HG03354 (cell line): ENCODE data around the gene NUP50.
"Not testable (repeated sequence)": the region's sequence is repeated elsewhere in the genome, so short reads cannot be mapped to it uniquely, and the experiment has no call there.

Experiments used
- ATAC-seq: cut with Tn5 transposase; IDR thresholded peaks from one replicate; pipeline ENCODE4 v1.9.1; 2021; ENCODE audit warnings: mild to moderate bottlenecking; ENCODE audit not compliant: unreplicated experiment, poor library complexity, severe bottlenecking

NUP50 gene

GRCh38 chr22:45191746-45192145 lies 28.0 kb downstream of the NUP50 start:
- not testable (repeated sequence) for ATAC-seq

DNA sequence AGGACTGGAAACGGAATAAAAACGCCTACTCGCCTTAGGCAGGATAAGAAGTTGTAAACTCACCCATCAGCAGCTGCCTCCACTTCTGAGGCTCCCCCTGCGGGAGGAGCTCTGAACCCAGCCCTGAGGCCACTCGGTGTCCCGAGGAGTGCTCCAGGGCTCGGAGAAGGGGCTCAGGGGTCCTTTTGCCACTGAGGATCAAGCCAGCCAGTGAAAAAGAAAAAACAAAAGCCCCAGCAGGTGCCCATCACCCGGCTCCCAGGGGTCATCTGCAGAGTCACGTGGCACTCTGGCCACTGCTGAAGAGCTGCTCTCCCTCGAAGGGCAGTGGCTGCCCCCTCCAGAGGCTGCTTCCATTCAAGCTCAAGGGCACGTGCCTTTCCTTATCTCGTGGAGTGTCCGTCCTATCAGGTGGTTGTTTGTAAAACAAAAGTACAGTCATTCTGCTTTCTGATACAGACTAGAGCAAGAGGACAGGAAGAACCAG lies 29.0 kb downstream of the NUP50 start:
- no peak for ATAC-seq

DNA sequence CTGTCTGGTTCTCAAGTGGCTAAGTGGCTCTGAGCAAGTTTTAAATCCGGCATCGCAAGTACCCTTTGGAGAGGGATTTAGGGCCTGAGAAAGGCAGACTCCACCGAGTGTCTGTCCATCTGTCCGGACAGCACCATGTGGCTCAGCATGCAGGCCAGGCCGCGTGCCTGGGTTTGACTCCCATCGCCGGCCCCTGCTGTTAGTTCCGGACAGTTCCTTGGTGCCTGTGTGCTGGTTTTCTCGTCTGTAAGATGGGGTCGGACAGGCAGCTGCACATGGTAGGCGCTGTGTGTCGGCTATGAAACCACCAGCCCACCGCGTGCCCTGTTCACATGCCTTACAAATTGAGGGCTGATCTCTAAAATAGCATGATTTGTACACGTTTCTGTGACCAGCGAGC lies 31.0 kb downstream of the NUP50 start:
- no peak for ATAC-seq

GRCh38 chr22:45195616-45196015 lies 31.9 kb downstream of the NUP50 start:
- no peak for ATAC-seq

DNA sequence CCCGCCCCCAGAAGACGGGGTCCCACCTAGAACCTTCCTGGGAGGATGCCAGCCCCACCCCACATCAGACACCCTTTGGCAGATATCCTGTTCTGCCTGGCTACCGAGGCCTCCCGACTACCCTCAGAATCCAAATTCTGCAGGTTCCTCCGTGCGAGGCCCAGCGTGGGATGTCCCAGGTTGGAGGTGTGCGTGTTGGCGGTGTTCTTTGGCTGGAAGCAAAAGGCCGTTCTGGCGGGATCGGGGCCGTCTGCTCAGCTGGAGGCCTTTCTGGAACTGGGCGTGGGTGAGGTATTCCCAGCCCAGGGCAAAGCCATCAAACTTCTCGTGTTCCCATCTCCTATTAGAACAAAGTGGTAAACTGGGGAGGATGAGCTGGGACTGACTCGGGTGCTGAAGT lies 32.6 kb downstream of the NUP50 start:
- ATAC-seq = no peak

GRCh38 chr22:45196926-45197605 lies 33.3 kb downstream of the NUP50 start:
- ATAC-seq = no peak

- ATAC-seq = no peak
Measured at GRCh38 chr22:45197606-45198462, 34.1 kb downstream of the NUP50 start.

- no peak for ATAC-seq
Measured at GRCh38 chr22:45198463-45198795, 34.7 kb downstream of the NUP50 start.

DNA sequence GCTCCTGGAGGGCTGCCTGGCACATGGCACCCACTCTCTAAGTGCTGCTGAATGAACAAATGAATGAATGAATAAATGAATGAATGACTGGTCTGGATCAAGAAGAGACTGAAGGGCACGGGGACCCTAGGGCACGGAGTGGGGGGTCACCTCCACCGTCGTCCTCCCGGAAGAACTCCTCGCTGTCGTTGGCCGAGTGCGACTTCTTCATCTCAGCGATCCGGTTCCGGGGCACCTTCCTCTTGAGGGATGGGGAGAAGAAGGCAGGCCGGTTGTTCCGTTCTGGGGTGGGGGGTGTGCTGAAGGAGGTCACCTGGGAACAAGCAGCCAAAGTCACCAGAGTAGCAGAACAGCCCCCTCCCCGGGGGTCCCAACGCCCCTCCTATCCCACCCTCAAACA lies 36.0 kb downstream of the NUP50 start:
- no peak for ATAC-seq

DNA sequence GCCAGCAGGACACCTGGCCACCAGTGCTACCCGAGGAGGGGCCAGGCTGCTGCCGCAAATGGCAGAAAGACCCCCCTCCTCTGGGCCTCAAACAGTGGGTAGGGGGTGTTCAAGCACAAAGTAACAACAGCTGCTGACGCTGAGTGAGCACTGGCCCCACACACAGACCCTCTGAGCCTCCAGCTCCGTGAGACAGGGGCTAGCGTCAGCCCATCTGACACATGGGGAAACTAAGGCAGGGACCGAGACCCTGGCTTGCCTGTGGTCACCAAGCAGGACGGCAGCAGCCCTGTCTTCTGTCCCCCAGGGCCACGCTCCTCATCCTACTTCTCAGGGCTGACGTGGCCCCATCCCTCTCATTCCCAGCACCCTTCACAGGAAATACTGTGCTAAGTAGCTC lies 36.5 kb downstream of the NUP50 start:
- ATAC-seq = no peak

- ATAC-seq = no peak
Measured at GRCh38 chr22:45200860-45201511, 37.3 kb downstream of the NUP50 start.

- no peak for ATAC-seq
Measured at GRCh38 chr22:45201678-45202332, 38.1 kb downstream of the NUP50 start.

GRCh38 chr22:45202333-45203149 lies 38.8 kb downstream of the NUP50 start:
- no peak for ATAC-seq

- no peak for ATAC-seq
Measured at GRCh38 chr22:45203150-45203951, 39.6 kb downstream of the NUP50 start.

DNA sequence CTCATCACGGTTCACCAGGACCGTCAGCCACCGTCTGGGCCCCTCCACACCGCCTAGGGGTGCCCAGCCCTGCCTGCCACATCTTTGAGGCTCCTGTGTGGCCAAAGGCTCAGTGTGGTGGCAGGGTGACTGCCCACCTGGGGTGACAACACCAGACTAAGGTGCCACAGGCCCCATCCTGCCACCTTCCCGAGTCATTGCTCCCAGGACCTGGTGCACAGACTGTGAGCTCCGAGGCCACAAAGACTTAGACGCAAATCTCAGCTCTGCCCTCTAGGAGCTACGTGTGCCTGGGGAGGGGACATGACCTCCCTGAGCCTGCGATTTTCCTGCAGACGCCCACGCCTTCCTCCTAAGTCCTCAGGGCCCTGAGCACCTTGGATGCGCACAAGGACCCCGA lies 40.5 kb downstream of the NUP50 start:
- no peak for ATAC-seq

GRCh38 chr22:45204819-45205218 lies 41.1 kb downstream of the NUP50 start:
- ATAC-seq = no peak

DNA sequence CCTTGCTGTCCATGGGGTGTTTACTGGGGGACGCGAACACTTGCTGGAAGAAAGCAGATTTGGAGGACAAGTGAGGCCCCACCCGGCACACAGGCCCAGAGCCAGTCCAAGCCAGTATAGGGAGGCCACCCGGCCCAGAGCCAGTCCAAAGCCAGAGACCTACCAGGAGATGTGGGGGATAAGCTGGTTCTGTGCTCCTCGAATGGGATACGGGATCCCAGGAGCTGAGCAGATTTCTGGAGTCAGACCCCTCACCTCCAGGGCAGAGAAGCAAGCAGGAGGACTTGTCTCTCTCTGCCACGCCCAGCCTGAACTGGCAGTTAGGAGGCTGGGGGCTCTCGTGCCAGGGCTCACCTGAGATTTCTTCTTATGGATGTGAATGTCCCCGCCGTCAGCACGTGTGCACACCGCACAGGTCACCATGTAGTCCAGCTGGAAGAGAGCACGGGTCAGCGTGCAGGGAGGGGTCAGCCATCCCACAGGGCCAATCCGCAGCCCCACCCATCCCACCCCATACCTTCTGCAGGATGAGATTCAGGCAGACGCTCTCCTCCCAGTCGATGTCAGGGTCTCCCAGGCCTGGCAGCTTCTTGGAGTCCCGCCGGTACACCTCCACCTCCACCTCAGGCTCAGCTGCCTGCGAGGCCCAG lies 41.7 kb downstream of the NUP50 start:
- ATAC-seq = no peak

DNA sequence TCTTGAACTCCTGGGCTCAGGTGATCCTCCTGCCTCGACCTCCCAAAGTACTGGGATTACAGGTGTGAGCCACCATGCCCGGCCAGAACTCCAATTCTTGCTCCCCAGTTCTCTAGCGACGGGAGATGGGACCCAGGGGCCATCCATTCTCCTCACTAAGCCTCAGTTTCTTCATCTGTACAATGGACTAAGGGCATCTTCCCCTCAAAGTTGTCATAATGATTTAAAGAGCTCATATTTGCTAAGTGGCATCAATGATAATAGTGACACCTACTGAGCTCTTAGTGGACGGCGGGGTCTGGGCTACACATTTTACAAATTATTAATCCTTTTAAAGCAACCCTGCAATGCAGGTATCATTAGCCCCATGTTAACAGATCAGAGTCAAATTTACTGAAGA lies 42.5 kb downstream of the NUP50 start:
- ATAC-seq = no peak
